ENCODE results near the gene PICALM.

The PICALM gene

DNA sequence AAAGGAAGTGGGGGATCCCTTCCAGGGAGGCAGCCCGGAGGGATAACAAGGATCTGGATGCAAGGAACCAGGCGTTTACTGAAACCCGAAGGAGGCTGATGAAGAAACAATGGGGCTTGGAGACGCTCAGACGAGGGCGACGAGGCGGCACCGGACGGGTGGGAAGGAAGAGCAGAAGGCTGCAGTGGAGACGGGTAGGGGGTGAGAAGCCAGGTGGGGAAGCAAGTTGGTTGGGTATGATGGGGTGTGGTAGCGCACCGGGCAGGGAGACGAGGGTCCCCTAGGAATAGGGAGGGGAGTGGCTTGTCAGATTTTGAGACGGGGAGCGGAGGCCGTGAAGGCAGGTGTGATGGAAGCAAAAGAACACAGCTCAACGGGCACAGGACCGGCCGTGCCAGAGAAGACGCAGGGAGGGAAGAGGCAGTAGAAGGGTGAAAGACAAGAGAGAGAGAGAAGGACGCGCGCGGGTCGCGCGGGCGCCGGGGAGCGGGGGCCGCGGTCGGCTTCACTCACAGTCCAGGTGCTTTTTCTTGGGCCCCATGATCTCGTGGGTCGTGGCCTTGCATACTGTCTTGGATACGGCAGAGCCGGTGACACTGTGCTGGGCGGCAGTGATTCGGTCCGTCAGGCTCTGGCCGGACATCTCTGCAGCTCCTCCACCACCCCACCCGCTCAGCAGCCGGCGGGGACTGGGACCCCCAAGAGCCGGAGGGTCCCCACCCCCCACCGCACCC lies 579 bp downstream of the PICALM start:
- in situ Hi-C loops (cut with MboI; ENCODE audit: low pct_unique_long_range_greater_than_20kb, low sequenced_read_pairs, unreplicated experiment): no loop called here
- DNase-seq (ENCODE audit: low spot score): peak; percentile 45
- TF ChIP-seq, protein P1, sequence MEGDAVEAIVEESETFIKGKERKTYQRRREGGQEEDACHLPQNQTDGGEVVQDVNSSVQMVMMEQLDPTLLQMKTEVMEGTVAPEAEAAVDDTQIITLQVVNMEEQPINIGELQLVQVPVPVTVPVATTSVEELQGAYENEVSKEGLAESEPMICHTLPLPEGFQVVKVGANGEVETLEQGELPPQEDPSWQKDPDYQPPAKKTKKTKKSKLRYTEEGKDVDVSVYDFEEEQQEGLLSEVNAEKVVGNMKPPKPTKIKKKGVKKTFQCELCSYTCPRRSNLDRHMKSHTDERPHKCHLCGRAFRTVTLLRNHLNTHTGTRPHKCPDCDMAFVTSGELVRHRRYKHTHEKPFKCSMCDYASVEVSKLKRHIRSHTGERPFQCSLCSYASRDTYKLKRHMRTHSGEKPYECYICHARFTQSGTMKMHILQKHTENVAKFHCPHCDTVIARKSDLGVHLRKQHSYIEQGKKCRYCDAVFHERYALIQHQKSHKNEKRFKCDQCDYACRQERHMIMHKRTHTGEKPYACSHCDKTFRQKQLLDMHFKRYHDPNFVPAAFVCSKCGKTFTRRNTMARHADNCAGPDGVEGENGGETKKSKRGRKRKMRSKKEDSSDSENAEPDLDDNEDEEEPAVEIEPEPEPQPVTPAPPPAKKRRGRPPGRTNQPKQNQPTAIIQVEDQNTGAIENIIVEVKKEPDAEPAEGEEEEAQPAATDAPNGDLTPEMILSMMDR (IDR thresholded peaks at IDR 0.05; ENCODE audit: extremely low read depth, insufficient read depth, missing control alignments): no peak

DNA sequence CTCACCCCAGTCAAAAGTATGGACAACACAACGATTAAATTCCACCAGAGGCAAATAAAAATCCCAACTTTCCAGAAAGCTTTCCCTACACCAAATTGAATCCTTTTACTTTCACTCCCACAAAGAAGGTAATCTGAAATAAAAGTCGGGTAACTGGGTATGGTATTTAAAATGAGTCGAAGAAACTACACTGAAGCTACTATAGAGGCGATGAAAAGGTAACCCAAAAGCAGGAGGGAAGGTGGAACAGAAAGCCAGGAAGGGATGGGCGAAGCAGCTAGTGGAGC lies 1.1 kb downstream of the PICALM start:
- in situ Hi-C loops (cut with MboI; ENCODE audit: low pct_unique_long_range_greater_than_20kb, low sequenced_read_pairs, unreplicated experiment): no loop called here
- TF ChIP-seq, protein P1 (IDR thresholded peaks at IDR 0.05; ENCODE audit: extremely low read depth, insufficient read depth, missing control alignments): no peak
- DNase-seq (ENCODE audit: low spot score): no peak

DNA sequence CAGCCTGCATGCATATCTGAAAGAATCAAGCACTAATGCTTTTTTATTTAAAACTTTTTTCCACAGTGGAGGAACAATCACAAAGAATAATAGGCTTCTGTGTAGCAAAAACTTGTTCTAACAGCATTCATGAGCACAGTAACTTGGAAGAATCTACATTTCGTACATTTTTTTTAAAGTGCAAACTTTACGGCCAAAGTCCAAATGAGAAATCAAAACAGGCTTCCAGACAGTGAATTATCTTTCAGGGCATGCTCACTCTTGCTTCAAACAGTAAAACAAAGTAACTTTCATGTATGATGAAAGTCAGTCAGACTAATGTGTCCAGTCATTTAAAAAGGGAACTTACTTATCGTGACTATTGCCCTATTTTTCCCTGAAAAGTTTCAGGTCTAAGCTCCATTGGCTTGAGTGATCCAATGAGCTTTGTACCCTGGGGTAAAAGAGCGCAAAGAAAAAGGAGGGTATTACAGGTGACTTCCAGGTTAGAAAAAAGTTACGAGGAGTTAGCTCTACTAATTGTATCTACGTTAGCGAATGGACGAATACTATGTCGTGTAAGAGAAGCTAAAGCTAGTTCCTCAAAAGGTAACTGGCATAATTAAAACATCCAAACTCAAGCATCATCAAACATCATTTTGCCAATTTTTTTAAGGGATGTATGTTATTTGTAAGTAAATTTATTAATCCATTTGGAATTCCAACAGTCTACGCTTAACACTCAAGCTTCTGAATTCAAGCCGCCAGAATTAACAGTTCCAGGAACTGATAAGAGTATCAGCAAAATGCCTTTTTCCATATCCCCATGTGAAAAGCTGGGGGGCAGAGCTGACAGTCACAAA lies 1.7 kb downstream of the PICALM start:
- peak; percentile 39 for DNase-seq (ENCODE audit: low spot score)
- in situ Hi-C loops (cut with MboI; ENCODE audit: low pct_unique_long_range_greater_than_20kb, low sequenced_read_pairs, unreplicated experiment): no loop called here
- TF ChIP-seq, protein P1 (IDR thresholded peaks at IDR 0.05; ENCODE audit: extremely low read depth, insufficient read depth, missing control alignments): no peak

DNA sequence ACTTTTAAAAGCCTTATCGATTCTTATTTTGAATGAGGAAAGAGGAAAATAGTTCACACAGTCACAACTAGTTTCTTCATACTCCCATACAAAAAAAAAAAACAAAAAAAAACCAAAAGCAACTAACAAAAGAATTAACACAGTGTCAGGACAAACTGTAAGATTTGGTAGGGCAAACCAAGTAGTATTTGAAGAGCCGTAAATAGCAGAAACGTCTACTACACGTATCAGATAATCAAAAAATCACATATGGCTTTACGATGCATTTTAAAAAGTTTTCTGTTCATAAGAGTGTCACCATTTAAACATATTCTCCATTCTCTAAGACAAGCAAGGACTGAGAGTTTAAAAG lies 2.3 kb downstream of the PICALM start:
- no peak for DNase-seq (ENCODE audit: low spot score)
- in situ Hi-C loops (cut with MboI; ENCODE audit: low pct_unique_long_range_greater_than_20kb, low sequenced_read_pairs, unreplicated experiment): no loop called here
- TF ChIP-seq, protein P1 (IDR thresholded peaks at IDR 0.05; ENCODE audit: extremely low read depth, insufficient read depth, missing control alignments): no peak

DNA sequence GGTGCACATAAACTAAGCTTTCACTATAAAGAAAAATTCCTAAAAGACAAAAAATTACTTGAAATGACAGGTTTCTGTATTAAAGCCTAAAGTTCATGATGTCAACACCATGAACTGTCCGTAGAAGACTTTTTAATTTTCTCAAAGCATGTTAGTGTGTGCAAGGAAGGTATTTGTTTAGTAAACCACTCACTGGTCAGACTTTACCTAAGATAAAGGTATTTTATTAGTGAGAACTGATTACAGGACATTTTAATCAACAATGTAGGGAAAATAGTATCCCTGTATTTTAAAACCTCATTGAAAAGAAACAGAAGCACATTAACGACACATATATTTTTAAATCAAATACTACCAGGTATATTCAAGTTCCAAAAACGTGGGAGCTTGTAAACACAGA lies 2.9 kb downstream of the PICALM start:
- TF ChIP-seq, protein P1 (IDR thresholded peaks at IDR 0.05; ENCODE audit: extremely low read depth, insufficient read depth, missing control alignments): no peak
- in situ Hi-C loops (cut with MboI; ENCODE audit: low pct_unique_long_range_greater_than_20kb, low sequenced_read_pairs, unreplicated experiment): no loop called here
- DNase-seq (ENCODE audit: low spot score): no peak

DNA sequence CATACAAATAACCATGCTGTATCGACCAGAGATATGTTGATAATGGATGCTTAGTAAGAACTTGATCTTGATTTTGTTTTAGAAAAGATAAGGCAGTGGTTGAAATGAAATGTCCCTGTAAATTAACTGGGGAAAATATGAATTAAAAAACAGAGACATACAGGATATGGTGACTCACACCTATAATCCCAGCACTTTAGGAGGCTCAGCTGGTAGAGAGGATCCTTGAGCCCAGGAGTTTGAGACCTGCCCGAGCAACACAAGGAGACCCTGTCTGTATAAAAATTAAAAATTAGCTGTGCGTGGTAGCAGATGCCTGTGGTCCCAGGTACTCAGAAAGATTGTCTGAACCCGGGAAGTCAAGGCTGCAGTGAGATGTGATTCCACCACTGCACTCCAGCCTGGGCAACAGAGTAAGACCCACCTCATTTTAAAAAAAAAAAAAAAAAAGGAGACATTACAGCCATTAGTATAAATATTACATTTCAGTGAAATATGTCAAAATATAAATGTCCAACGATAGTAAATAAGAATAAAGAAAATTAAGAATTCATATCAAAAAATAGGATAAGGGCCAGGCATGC lies 4.6 kb downstream of the PICALM start:
- in situ Hi-C loops (cut with MboI; ENCODE audit: low pct_unique_long_range_greater_than_20kb, low sequenced_read_pairs, unreplicated experiment): no loop called here
- DNase-seq (ENCODE audit: low spot score): no peak
- TF ChIP-seq, protein P1 (IDR thresholded peaks at IDR 0.05; ENCODE audit: extremely low read depth, insufficient read depth, missing control alignments): no peak
